IMR-90 (cell line): ENCODE data around the gene IST1.

Experiments
- CEBPB ChIP-seq: IDR thresholded peaks from 2 replicates; pipeline ENCODE4 v1.6.1; 2012; ENCODE audit warnings: low read depth, low read length, improper control_type of control experiment
- CHD1 ChIP-seq: IDR thresholded peaks from 2 replicates; pipeline ENCODE4 v1.6.1; 2012; ENCODE audit warnings: low read depth, low read length, improper control_type of control experiment
- FOS ChIP-seq: fragments of 150-350 bp; IDR thresholded peaks from 2 replicates; pipeline ENCODE4 v1.6.1; 2016; ENCODE audit warnings: low read depth, low read length
- MAFK ChIP-seq: IDR thresholded peaks from 2 replicates; pipeline ENCODE4 v1.6.1; 2012; ENCODE audit warnings: low read depth, low read length, improper control_type of control experiment
- MAZ ChIP-seq: IDR thresholded peaks from 2 replicates; pipeline ENCODE4 v1.6.1; 2012; ENCODE audit warnings: low read depth, mild to moderate bottlenecking, low read length, improper control_type of control experiment, moderate library complexity, borderline replicate concordance
- POLR2A ChIP-seq: IDR thresholded peaks from 2 replicates; pipeline ENCODE4 v1.6.1; 2012; ENCODE audit warnings: mild to moderate bottlenecking, low read depth, low read length
- RAD21 ChIP-seq: IDR thresholded peaks from 2 replicates; pipeline ENCODE4 v1.6.1; 2012; ENCODE audit warnings: low read length, improper control_type of control experiment
- RCOR1 ChIP-seq: IDR thresholded peaks from 2 replicates; pipeline ENCODE4 v1.6.1; 2012; ENCODE audit warnings: mild to moderate bottlenecking, low read length, improper control_type of control experiment; ENCODE audit not compliant: insufficient replicate concordance
- RFX5 ChIP-seq: IDR thresholded peaks from 2 replicates; pipeline ENCODE4 v1.8.0; 2012; ENCODE audit warnings: low read depth, mild to moderate bottlenecking, low read length, moderate library complexity
- SMC3 ChIP-seq: fragments of 150-350 bp; IDR thresholded peaks from 2 replicates; pipeline ENCODE4 v1.6.1; 2016; ENCODE audit warnings: low read depth, mild to moderate bottlenecking, antibody characterized with exemption, low read length, moderate library complexity
- TF ChIP-seq, protein P1 (sequence below): conservative IDR thresholded peaks from 2 replicates; pipeline ENCODE4 v1.5.1; 2012; ENCODE audit warnings: mild to moderate bottlenecking, low read depth, low read length, improper control_type of control experiment
- TF ChIP-seq, protein P2 (sequence below): fragments of 150-350 bp; IDR thresholded peaks from 2 replicates; pipeline ENCODE4 v1.6.1; 2017; ENCODE audit warnings: mild to moderate bottlenecking, antibody characterized with exemption, low read length, low read depth
- TF ChIP-seq, protein P3 (sequence below): fragments of 150-350 bp; IDR thresholded peaks from 2 replicates; pipeline ENCODE4 v1.6.1; 2016; ENCODE audit warnings: low read depth, mild to moderate bottlenecking, low read length, moderate library complexity, borderline replicate concordance

DNA sequence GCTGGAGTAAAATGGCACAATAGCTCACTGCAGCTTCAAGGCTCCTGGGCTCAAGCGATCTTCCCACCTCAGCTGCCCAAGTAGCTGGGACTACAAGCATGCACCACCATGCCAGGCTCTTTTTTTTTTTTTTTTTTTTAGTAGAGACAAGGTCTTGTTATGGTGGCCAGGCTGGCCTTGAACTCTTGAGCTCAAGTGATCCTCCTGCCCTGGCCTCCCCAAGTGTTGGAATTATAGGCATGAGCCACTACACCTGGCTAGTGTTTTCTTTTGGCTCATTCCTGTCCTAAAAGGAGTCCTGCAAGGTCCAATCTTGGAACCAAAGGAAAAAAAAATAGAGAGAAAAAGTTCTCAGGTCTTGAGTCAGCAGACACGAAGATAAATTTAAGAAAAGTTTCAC lies 74.0 kb downstream of the IST1 start:
- TF ChIP-seq, protein P1, sequence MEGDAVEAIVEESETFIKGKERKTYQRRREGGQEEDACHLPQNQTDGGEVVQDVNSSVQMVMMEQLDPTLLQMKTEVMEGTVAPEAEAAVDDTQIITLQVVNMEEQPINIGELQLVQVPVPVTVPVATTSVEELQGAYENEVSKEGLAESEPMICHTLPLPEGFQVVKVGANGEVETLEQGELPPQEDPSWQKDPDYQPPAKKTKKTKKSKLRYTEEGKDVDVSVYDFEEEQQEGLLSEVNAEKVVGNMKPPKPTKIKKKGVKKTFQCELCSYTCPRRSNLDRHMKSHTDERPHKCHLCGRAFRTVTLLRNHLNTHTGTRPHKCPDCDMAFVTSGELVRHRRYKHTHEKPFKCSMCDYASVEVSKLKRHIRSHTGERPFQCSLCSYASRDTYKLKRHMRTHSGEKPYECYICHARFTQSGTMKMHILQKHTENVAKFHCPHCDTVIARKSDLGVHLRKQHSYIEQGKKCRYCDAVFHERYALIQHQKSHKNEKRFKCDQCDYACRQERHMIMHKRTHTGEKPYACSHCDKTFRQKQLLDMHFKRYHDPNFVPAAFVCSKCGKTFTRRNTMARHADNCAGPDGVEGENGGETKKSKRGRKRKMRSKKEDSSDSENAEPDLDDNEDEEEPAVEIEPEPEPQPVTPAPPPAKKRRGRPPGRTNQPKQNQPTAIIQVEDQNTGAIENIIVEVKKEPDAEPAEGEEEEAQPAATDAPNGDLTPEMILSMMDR = no peak
- TF ChIP-seq RFX5 (no peak), SMC3 (no peak), POLR2A (no peak), RCOR1 (no peak), FOS (no peak), RAD21 (no peak), MAZ (no peak), MAFK (no peak), CEBPB (no peak), CHD1 (no peak)
- TF ChIP-seq, protein P2, sequence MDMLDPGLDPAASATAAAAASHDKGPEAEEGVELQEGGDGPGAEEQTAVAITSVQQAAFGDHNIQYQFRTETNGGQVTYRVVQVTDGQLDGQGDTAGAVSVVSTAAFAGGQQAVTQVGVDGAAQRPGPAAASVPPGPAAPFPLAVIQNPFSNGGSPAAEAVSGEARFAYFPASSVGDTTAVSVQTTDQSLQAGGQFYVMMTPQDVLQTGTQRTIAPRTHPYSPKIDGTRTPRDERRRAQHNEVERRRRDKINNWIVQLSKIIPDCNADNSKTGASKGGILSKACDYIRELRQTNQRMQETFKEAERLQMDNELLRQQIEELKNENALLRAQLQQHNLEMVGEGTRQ = no peak
- TF ChIP-seq, protein P3, sequence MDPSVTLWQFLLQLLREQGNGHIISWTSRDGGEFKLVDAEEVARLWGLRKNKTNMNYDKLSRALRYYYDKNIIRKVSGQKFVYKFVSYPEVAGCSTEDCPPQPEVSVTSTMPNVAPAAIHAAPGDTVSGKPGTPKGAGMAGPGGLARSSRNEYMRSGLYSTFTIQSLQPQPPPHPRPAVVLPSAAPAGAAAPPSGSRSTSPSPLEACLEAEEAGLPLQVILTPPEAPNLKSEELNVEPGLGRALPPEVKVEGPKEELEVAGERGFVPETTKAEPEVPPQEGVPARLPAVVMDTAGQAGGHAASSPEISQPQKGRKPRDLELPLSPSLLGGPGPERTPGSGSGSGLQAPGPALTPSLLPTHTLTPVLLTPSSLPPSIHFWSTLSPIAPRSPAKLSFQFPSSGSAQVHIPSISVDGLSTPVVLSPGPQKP = no peak
